Right lobe of liver (tissue), 4 donors: ENCODE measurements around the gene POTEG.
"Not testable (repeated sequence)": the region's sequence is repeated elsewhere in the genome, so short reads cannot be mapped to it uniquely, and the experiment has no call there.

ENCODE experiments used
- POLR2A ChIP-seq: fragments of 450-650 bp; IDR thresholded peaks from one replicate; pipeline ENCODE4 v1.6.1; 2017; ENCODE audit warnings: antibody characterized with exemption, mild to moderate bottlenecking
- TF ChIP-seq, protein P1 (sequence below), 4 donors: fragments of 200-600 bp in 3 of 4; fragments of 450-650 bp in 1 of 4; IDR thresholded peaks; one replicate each; pipeline versions ENCODE4 v1.5.1 to v1.8.0; 2016 to 2022; ENCODE audit warnings: antibody characterized with exemption in 4 of 4, mild to moderate bottlenecking in 2 of 4
- donor health status: DM: no; HTN: no; CAD: no.
- donor health status: DM: no; HTN: no; CAD: no.
- donor health status: DM: no; HTN: yes; CAD: no.

DNA sequence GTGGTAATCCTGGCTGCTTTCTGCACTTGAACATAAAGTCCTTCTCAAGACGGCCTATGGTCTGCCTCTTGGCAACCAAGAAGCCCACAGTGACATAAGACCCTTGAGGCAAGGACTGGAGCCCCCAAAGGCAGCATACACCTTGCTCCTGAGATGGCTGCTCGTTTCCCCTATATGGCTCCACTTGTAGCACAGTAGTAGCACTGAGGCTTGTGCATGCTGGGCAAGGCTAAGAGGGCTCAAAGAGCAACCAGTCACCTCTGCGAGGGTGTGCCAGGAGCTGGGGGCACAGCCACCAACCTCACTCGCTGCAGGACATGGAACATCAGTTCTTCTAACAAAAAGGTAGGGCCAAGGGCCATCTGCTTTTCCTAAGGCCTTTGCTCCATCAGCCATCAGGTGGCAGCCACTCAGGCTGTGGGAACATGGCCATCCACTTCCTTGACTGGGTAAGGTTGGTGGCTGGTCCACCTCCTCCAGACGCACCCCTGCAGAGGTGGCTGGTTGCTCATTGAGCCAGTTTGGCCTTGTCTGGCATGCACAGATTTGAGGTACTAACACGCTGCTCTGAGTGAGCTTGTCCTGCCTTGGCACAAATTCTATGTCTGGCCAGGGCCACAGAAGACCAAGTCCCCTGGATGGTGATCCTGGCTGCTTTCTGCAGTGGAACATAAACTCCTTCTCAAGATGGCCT is 49.9 kb downstream of the POTEG start:
- TF ChIP-seq POLR2A: not testable (repeated sequence)
- TF ChIP-seq, protein P1, sequence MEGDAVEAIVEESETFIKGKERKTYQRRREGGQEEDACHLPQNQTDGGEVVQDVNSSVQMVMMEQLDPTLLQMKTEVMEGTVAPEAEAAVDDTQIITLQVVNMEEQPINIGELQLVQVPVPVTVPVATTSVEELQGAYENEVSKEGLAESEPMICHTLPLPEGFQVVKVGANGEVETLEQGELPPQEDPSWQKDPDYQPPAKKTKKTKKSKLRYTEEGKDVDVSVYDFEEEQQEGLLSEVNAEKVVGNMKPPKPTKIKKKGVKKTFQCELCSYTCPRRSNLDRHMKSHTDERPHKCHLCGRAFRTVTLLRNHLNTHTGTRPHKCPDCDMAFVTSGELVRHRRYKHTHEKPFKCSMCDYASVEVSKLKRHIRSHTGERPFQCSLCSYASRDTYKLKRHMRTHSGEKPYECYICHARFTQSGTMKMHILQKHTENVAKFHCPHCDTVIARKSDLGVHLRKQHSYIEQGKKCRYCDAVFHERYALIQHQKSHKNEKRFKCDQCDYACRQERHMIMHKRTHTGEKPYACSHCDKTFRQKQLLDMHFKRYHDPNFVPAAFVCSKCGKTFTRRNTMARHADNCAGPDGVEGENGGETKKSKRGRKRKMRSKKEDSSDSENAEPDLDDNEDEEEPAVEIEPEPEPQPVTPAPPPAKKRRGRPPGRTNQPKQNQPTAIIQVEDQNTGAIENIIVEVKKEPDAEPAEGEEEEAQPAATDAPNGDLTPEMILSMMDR (IDR thresholded peaks at IDR 0.05): not testable (repeated sequence)
